HG03064 (cell line): Measurements from ENCODE around the gene KIF2C.
A peak's percentile ranks its signal among the peaks of the same experiment; 100 is the strongest.
"Not testable (repeated sequence)": the region's sequence is repeated elsewhere in the genome, so short reads cannot be mapped to it uniquely, and the experiment has no call there.

ENCODE experiments used
- ATAC-seq: cut with Tn5 transposase; IDR thresholded peaks from one replicate; pipeline ENCODE4 v1.9.1; 2021; ENCODE audit warnings: low read depth; ENCODE audit not compliant: unreplicated experiment

The KIF2C gene

GRCh38 chr1:44808938-44809917, 69.6 kb downstream of the KIF2C start:
- peak; percentile 38 for ATAC-seq

- no peak for ATAC-seq
These were observed 70.6 kb downstream of the KIF2C start for GRCh38 chr1:44810101-44810761.

- ATAC-seq, result not testable (repeated sequence)
These were observed 71.1 kb downstream of the KIF2C start for GRCh38 chr1:44810762-44811105.

GRCh38 chr1:44811234-44811633, 71.6 kb downstream of the KIF2C start:
- no peak for ATAC-seq

GRCh38 chr1:44812822-44813543, 73.3 kb downstream of the KIF2C start:
- ATAC-seq, result no peak

- ATAC-seq, result not testable (repeated sequence)
These were observed 76.3 kb downstream of the KIF2C start for GRCh38 chr1:44815926-44816325.

- ATAC-seq, result no peak
These were observed 77.7 kb downstream of the KIF2C start for GRCh38 chr1:44817307-44817706.
